RWPE2 (cell line): ENCODE data around the gene ABHD13.

Source experiments
- ATAC-seq: fragments of 200-7000 bp; cut with Tn5 transposase; 3 replicates; pipeline ENCODE4 v1.9.1; 2021; ENCODE audit warnings: low read depth
- DNase-seq: peaks from one replicate; pipeline ENCODE4 v3.0.0-alpha.2; 2020; ENCODE audit warnings: low spot score
- H3K27ac ChIP-seq: fragments of 450-650 bp; 2 replicates; pipeline ENCODE4 v1.5.1; 2017; ENCODE audit warnings: mild to moderate bottlenecking; ENCODE audit not compliant: poor library complexity, severe bottlenecking
- H3K27me3 ChIP-seq: fragments of 250-450 bp; sonication (Bioruptor Pico); 2 replicates; pipeline ENCODE4 v1.5.1; 2021; ENCODE audit warnings: mild to moderate bottlenecking, moderate library complexity; ENCODE audit not compliant: insufficient read depth, poor library complexity, severe bottlenecking
- H3K36me3 ChIP-seq: fragments of 250-450 bp; sonication (Bioruptor Pico); 2 replicates; pipeline ENCODE4 v1.5.1; 2020; ENCODE audit warnings: low read depth, mild to moderate bottlenecking, moderate library complexity
- H3K4me1 ChIP-seq: fragments of 250-450 bp; sonication (Bioruptor Pico); 2 replicates; pipeline ENCODE4 v1.5.1; 2021; ENCODE audit warnings: mild to moderate bottlenecking, moderate library complexity; ENCODE audit not compliant: insufficient read depth, poor library complexity, severe bottlenecking
- H3K4me3 ChIP-seq: fragments of 250-450 bp; sonication (Bioruptor Pico); 2 replicates; pipeline ENCODE4 v1.5.1; 2021; ENCODE audit warnings: mild to moderate bottlenecking, moderate library complexity; ENCODE audit not compliant: severe bottlenecking
- H3K9me3 ChIP-seq: fragments of 250-450 bp; sonication (Bioruptor Pico); 2 replicates; pipeline ENCODE4 v1.5.1; 2021; ENCODE audit warnings: mild to moderate bottlenecking, moderate library complexity; ENCODE audit not compliant: severe bottlenecking
- TF ChIP-seq, protein P1 (sequence below): fragments of 450-650 bp; IDR thresholded peaks from one replicate; pipeline ENCODE4 v1.5.1; 2017; ENCODE audit warnings: mild to moderate bottlenecking, moderate library complexity; ENCODE audit not compliant: poor library complexity, severe bottlenecking

Gene ABHD13

DNA sequence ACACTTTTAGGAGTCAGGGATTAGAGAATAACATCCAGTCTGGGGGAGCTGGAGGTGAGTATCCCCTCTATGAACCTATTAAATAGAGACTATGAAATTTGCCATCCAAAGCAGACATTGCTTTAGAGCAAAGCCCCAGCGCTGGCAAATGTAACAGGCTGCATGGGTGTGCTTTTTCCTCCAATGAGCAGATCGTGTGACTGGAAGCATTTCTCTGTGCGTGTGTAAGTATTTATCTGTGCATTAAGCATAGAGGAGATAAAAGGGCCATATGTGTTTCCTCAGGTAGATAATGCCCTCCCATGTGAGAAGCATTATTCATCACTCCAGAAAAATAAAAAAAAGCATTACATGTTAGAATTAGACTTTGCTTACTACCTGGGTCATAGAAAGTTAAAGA is 52.2 kb downstream of the ABHD13 start:
- Histone ChIP-seq H3K4me1 (no peaks in the 10 kb centered on the region), H3K4me3 (no peak overlapping the region), H3K27me3 (no peaks in the 10 kb centered on the region), H3K27ac (no peak overlapping the region), H3K9me3 (no peaks in the 10 kb centered on the region), H3K36me3 (no peaks in the 10 kb centered on the region)
- ATAC-seq (no peak), DNase-seq (no peak)
- TF ChIP-seq, protein P1, sequence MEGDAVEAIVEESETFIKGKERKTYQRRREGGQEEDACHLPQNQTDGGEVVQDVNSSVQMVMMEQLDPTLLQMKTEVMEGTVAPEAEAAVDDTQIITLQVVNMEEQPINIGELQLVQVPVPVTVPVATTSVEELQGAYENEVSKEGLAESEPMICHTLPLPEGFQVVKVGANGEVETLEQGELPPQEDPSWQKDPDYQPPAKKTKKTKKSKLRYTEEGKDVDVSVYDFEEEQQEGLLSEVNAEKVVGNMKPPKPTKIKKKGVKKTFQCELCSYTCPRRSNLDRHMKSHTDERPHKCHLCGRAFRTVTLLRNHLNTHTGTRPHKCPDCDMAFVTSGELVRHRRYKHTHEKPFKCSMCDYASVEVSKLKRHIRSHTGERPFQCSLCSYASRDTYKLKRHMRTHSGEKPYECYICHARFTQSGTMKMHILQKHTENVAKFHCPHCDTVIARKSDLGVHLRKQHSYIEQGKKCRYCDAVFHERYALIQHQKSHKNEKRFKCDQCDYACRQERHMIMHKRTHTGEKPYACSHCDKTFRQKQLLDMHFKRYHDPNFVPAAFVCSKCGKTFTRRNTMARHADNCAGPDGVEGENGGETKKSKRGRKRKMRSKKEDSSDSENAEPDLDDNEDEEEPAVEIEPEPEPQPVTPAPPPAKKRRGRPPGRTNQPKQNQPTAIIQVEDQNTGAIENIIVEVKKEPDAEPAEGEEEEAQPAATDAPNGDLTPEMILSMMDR: no peak

DNA sequence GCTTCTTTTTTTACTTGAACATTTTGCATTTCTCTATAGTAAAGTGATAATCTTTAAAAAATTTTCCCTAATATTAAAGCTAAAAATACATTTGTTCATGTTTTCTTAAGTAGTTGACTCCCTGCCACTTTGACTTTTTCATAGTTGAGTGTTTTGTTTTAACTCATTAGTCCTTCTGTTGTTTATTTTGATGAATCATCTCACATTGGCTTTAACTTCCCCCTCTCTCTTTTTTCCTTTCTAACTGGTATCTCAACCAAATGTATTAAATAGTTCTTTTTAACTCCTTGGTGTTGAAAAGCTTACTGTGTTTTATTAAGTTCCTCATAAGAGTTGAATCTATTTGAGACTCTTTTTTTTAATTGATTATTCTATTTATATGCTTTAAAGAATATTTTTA is 54.1 kb downstream of the ABHD13 start:
- no peak overlapping the region for H3K4me3 ChIP-seq
- no peak for ATAC-seq
- TF ChIP-seq, protein P1: no peak
- H3K36me3 ChIP-seq: no peaks in the 10 kb centered on the region
- H3K9me3 ChIP-seq: no peaks in the 10 kb centered on the region
- DNase-seq: no peak
- H3K4me1 ChIP-seq: no peaks in the 10 kb centered on the region
- no peaks in the 10 kb centered on the region for H3K27me3 ChIP-seq
- H3K27ac ChIP-seq: no peak overlapping the region

DNA sequence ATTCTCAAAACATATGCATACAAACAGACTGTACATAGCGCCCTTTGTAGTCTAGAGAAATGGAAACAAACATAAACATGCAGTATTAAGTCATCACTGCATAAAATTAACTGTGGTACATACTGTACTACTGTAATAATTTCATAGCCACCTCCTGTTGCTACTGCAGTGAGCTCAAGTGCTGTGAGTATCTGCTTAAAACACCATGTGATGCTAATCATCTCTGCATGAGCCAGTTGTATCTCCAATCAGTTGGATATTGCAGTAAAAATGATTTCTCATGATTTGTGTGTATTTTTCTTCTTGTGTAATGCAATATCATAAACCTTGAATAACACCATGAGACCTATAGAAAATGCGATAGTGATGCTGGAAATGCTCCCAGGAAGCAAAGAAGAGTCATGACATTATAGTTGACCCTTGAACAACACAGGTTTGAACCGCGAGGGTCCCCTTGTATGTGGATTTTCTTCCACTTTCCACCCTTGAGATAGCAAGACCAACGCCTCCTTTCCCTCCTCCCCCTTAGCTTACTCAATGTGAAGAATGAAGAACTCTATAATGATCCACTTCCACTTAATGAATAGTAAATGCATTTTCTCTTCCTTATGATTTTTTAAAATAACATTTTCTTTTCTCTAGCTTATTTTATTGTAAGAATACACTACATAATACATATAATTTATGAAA is 55.4 kb downstream of the ABHD13 start:
- no peak for DNase-seq
- Histone ChIP-seq H3K36me3 (no peaks in the 10 kb centered on the region), H3K27me3 (no peaks in the 10 kb centered on the region), H3K9me3 (no peaks in the 10 kb centered on the region), H3K4me1 (no peaks in the 10 kb centered on the region), H3K4me3 (no peak overlapping the region), H3K27ac (no peak overlapping the region)
- no peak for ATAC-seq
- TF ChIP-seq, protein P1: no peak

DNA sequence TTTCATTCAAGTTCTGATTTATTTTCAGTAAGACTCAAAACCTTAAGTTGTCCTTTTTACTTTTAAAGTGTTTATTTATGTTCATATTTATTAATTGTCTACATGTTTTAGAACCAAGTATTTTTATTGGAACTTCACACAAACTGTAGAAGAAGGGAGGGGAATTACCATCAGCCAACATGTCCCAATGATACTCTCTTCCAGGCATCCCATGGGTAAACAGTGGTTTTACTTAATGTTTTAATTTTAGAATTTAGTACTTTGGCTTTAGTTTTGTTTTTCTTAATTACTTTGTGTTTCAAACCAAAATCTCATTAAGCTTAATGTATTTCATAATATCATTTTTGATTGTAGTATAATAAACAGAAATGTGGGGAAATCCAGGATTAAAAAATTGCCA is 56.5 kb downstream of the ABHD13 start:
- Histone ChIP-seq H3K9me3 (no peaks in the 10 kb centered on the region), H3K27ac (no peak overlapping the region), H3K4me3 (no peak overlapping the region), H3K36me3 (no peaks in the 10 kb centered on the region), H3K27me3 (no peaks in the 10 kb centered on the region), H3K4me1 (no peaks in the 10 kb centered on the region)
- ATAC-seq: no peak
- TF ChIP-seq, protein P1: no peak
- no peak for DNase-seq

DNA sequence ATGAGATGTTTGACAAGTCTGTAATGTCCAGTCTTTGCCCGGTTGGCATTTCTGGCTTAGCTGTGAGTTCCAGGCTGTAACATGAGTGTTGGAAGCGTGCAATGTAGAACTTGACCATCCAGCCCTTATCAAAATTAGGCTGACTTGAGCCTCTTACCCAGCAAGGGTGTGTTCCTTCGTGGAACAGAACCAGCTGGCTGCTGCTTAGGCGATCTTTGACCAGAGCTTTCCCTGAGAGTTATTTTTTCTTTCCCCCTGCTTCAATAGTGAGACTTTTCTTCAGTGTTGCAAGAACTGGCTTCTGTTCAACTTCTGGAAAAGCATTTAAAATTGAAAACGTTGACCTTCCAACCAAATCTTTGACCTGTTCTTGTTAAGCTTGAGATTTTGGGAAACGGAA is 57.9 kb downstream of the ABHD13 start:
- no peaks in the 10 kb centered on the region for H3K36me3 ChIP-seq
- DNase-seq (no peak), ATAC-seq (no peak)
- no peaks in the 10 kb centered on the region for H3K4me1 ChIP-seq
- no peak overlapping the region for H3K4me3 ChIP-seq
- H3K27me3 ChIP-seq: no peaks in the 10 kb centered on the region
- H3K9me3 ChIP-seq: no peaks in the 10 kb centered on the region
- no peak overlapping the region for H3K27ac ChIP-seq
- TF ChIP-seq, protein P1: no peak
